Right ventricle myocardium inferior (tissue), 1 donor: ENCODE results near the gene ACSM5. TPM values are rescaled to one million over a fixed set of nuclear protein-coding genes. Genes with fewer than 3 reads are reported as not detected.

ENCODE experiments used
- total RNA-seq: library from RNA; stranded (reverse); fragmentation: NEBNext Ultra II Directional; extraction: Animal tissue kit (Norgen Biotek cat#: 25700); gene quantifications from one replicate; pipeline ENCODE4 v1.2.1, GENCODE V29; 2021
- donor health status: DM: no; HTN: yes; CAD: no; lungs with severe emphysema.

ACSM5 gene
- total RNA-seq, 1 donor from 2014 or later = 1.5 TPM

Other genes with a start within 250 kb of the ACSM5 start
- not detected for gene GP2, start 82.0 kb upstream of the ACSM5 start, total RNA-seq
- gene UMOD, start 56.8 kb upstream of the ACSM5 start, total RNA-seq = not detected
- not detected for gene PDILT, start 4.8 kb upstream of the ACSM5 start, total RNA-seq
- not detected for gene ACSM2A, start 42.0 kb downstream of the ACSM5 start, total RNA-seq
- gene ACSM2B, start 166.8 kb downstream of the ACSM5 start, total RNA-seq = not detected